Keratinocyte (primary cell): ENCODE measurements around the gene HCN2.

Experiments used
- CTCF ChIP-seq, 3 experiments: IDR thresholded peaks in 1 of 3; conservative IDR thresholded peaks in 1 of 3; optimal IDR thresholded peaks in 1 of 3; 2 replicates in 2 of 3; 3 replicates in 1 of 3; pipeline versions ENCODE3 to v1.5.1; 2011; ENCODE audit warnings: low read length in 3 of 3, mild to moderate bottlenecking in 3 of 3, moderate library complexity in 2 of 3, control low read depth in 1 of 3, inconsistent platforms in 1 of 3; ENCODE audit not compliant: insufficient read depth in 2 of 3; ENCODE audit errors: extremely low read depth in 1 of 3
- EZH2 ChIP-seq: IDR thresholded peaks from one replicate; pipeline ENCODE4 v1.6.1; 2012; ENCODE audit warnings: inconsistent platforms, mild to moderate bottlenecking, low read length, moderate library complexity

GRCh38 chr19:661427-662196 lies 71.9 kb downstream of the HCN2 start:
- TF ChIP-seq CTCF (optimal IDR thresholded peaks at IDR 0.05 in 1 of 3, IDR thresholded peaks at IDR 0.05 in 1 of 3, conservative IDR thresholded peaks at IDR 0.05 in 1 of 3; ENCODE audit: extremely low read depth in 1 of 3, insufficient read depth in 2 of 3, low read length in 3 of 3) (no peak), EZH2 (no peak)
